Measurements from ENCODE around the gene CHST11. TPM values are rescaled to one million over a fixed set of nuclear protein-coding genes. Genes with fewer than 3 reads are reported as not detected.

Gene CHST11
- total and polyA plus RNA-seq, 10 of the 15 experiments (the other 5 are each of a cell fraction or from before 2014, with no cell fraction given), result 1.9 to 38.1 (median 17.2) TPM

- ChIA-PET SMC1A (ENCODE audit: uncharacterized antibody, unreplicated experiment) (interaction anchor here (0.9 to 2.7 kb wide), 8 partner anchors 11 to 152 kb away, joined by 3 to 15 read pairs (median 6); no protein-coding TSS in a partner anchor), RAD21 (ENCODE audit: unreplicated experiment) (interaction anchor here (0.5 to 1.8 kb wide), 7 partner anchors 22 to 560 kb away, joined by 3 to 7 read pairs (median 4); no protein-coding TSS in a partner anchor), CTCF (interaction anchor here (0.5 to 2.7 kb wide), 4 partner anchors 22 to 339 kb away, joined by 3 to 9 read pairs (median 4); no protein-coding TSS in a partner anchor), POLR2A (interaction anchor here (1.1 kb wide), 1 partner anchor 174 kb away, joined by 3 read pairs; no protein-coding TSS in a partner anchor)
- FAIRE-seq, result no peak
- Histone ChIP-seq H3K4me3 (peak overlapping the region; percentile 40), H3K27me3 (replicated peaks in 1 of 2; ENCODE audit: control insufficient read depth in 2 of 2, insufficient read depth in 2 of 2, low read length in 1 of 2) (no peaks in the 10 kb centered on the region; a peak in 1 of 4 replicates), H4K20me1 (ENCODE audit: control insufficient read depth, insufficient read depth) (no peaks in the 10 kb centered on the region), H2AFZ (ENCODE audit: control insufficient read depth, low read depth, low read length) (peak overlapping the region; percentile 58), H3K4me1 (ENCODE audit: control insufficient read depth, insufficient read depth, low read length) (peaks cover 35% of the 10 kb centered on the region), H3K36me3 (ENCODE audit: control insufficient read depth in 2 of 2, insufficient read depth in 2 of 2, low read length in 1 of 2) (no peaks in the 10 kb centered on the region; a peak in 1 of 4 replicates), H3K79me2 (ENCODE audit: control insufficient read depth, insufficient read depth, low read length) (peaks cover 14% of the 10 kb centered on the region), H3K9me3 (replicated peaks; ENCODE audit: control insufficient read depth, insufficient read depth, low read length) (no peaks in the 10 kb centered on the region), H3K4me2 (ENCODE audit: control insufficient read depth, insufficient read depth) (peak overlapping the region; percentile 78), H3K9ac (ENCODE audit: control insufficient read depth, insufficient read depth, low read length) (peak overlapping the region; percentile 78), H3K27ac (ENCODE audit: control insufficient read depth, insufficient read depth) (peak overlapping the region; percentile 92)
- BruUV-seq (replicated peaks), result TSS peak; percentile 59
- intact Hi-C loops (cut with micrococcal nuclease; ENCODE audit: unreplicated experiment), result loop anchor here (5.0 kb wide), 1 partner anchor 69 kb away; no protein-coding TSS in a partner anchor
- ATAC-seq, result peak; percentile 18; the same call in 2 of the 3 replicates
- no peak for DNase-seq (ENCODE audit: low read depth, low spot score)
- in situ Hi-C loops (cut with MboI), result no loop called here
- TF ChIP-seq SMC3 (IDR thresholded peaks at IDR 0.05; ENCODE audit: borderline replicate concordance, low read length) (no peak), PAX8 (IDR thresholded peaks at IDR 0.05) (no peak), RELB (IDR thresholded peaks at IDR 0.05; ENCODE audit: low read depth) (no peak), E2F8 (IDR thresholded peaks at IDR 0.05; ENCODE audit: low read depth, partially characterized antibody) (no peak), CHD1 (IDR thresholded peaks at IDR 0.05; ENCODE audit: low read depth, low read length) (no peak), FOS (IDR thresholded peaks at IDR 0.05; ENCODE audit: borderline replicate concordance, extremely low read depth, insufficient read length) (no peak), SMAD1 (IDR thresholded peaks at IDR 0.05; ENCODE audit: low read depth, partially characterized antibody) (no peak), SRF (IDR thresholded peaks at IDR 0.05; ENCODE audit: low read depth in 2 of 2, low read length in 2 of 2) (no peak), FOXM1 (IDR thresholded peaks at IDR 0.05; ENCODE audit: low read depth, low read length) (no peak), CHD2 (IDR thresholded peaks at IDR 0.05; ENCODE audit: borderline replicate concordance, low read depth, low read length) (no peak), CTCF (IDR thresholded peaks at IDR 0.05 in 2 of 3, conservative IDR thresholded peaks at IDR 0.05 in 1 of 3; ENCODE audit: control insufficient read depth in 2 of 3, extremely low read depth in 1 of 3, insufficient read depth in 1 of 3, low read depth in 3 of 3, low read length in 3 of 3) (no peak), POLR2AphosphoS2 (IDR thresholded peaks at IDR 0.05; ENCODE audit: low read depth, low read length) (no peak), WRNIP1 (IDR thresholded peaks at IDR 0.05; ENCODE audit: borderline replicate concordance, low read depth, low read length) (no peak), MYB (IDR thresholded peaks at IDR 0.05; ENCODE audit: borderline replicate concordance, low read depth, low read length) (no peak), ASH2L (IDR thresholded peaks at IDR 0.05; ENCODE audit: borderline replicate concordance, low read depth) (no peak), USF1 (IDR thresholded peaks at IDR 0.05; ENCODE audit: borderline replicate concordance, extremely low read length, insufficient read depth, low read depth, low read length) (no peak), EED (IDR thresholded peaks at IDR 0.05; ENCODE audit: low read depth) (no peak)
Measured at GRCh38 chr12:104721039-104721405, 264.3 kb downstream of the CHST11 start.
